DND-41 (cell line): ENCODE results near the gene NR6A1.

ENCODE experiments used
- ATAC-seq: fragments of 200-7000 bp; cut with Tn5 transposase; 3 replicates; pipeline ENCODE4 v1.9.1; 2021; ENCODE audit warnings: low read depth; ENCODE audit not compliant: insufficient read depth
- DNase-seq: peaks from one replicate; pipeline ENCODE4 v3.0.0-alpha.2; 2020
- H2AFZ ChIP-seq: 2 replicates; pipeline ENCODE4 v1.6.0; 2012; ENCODE audit warnings: low read depth, low read length
- H3K27ac ChIP-seq: 2 replicates; pipeline ENCODE4 v1.5.1; 2012; ENCODE audit warnings: low read length, inconsistent platforms
- H3K27me3 ChIP-seq: fragments of 200-600 bp; sonication (generic); 2 replicates; pipeline ENCODE4 v1.6.0; 2012; ENCODE audit warnings: low read length, mild to moderate bottlenecking, inconsistent platforms; ENCODE audit not compliant: insufficient read depth, poor library complexity
- H3K36me3 ChIP-seq: 2 replicates; pipeline ENCODE4 v1.5.1; 2012; ENCODE audit warnings: low read length, inconsistent platforms; ENCODE audit not compliant: insufficient read depth
- H3K4me1 ChIP-seq: 2 replicates; pipeline ENCODE4 v1.5.1; 2012; ENCODE audit warnings: mild to moderate bottlenecking, low read length; ENCODE audit not compliant: insufficient read depth
- H3K4me2 ChIP-seq: 2 replicates; pipeline ENCODE4 v1.6.0; 2012; ENCODE audit warnings: mild to moderate bottlenecking, moderate library complexity, low read length, inconsistent platforms; ENCODE audit not compliant: insufficient read depth
- H3K4me3 ChIP-seq, 2 experiments: fragments of 200-600 bp in 1 of 2; shearing (Covaris generic) in 1 of 2; 2 replicates each; pipeline ENCODE4 v1.5.1; 2012 to 2016; ENCODE audit warnings: inconsistent platforms in 2 of 2, low read length in 2 of 2, mild to moderate bottlenecking in 2 of 2, low read depth in 1 of 2, moderate library complexity in 1 of 2
- H3K79me2 ChIP-seq: 2 replicates; pipeline ENCODE4 v1.6.0; 2012; ENCODE audit warnings: low read length, inconsistent platforms; ENCODE audit not compliant: insufficient read depth
- H3K9ac ChIP-seq: 2 replicates; pipeline ENCODE4 v1.6.0; 2012; ENCODE audit warnings: low read depth, mild to moderate bottlenecking, inconsistent platforms, low read length, moderate library complexity
- H3K9me3 ChIP-seq: 2 replicates; pipeline ENCODE4 v1.5.1; 2012; ENCODE audit warnings: low read length, moderate library complexity, mild to moderate bottlenecking, inconsistent platforms; ENCODE audit not compliant: insufficient read depth, severe bottlenecking
- H4K20me1 ChIP-seq: 2 replicates; pipeline ENCODE4 v1.6.0; 2012; ENCODE audit warnings: low read length; ENCODE audit not compliant: insufficient read depth
- EZH2 ChIP-seq: IDR thresholded peaks from 3 replicates; pipeline ENCODE4 v1.6.1; 2012; ENCODE audit warnings: borderline replicate concordance, low read depth, mild to moderate bottlenecking, moderate library complexity, low read length, inconsistent platforms; ENCODE audit not compliant: severe bottlenecking
- TF ChIP-seq, protein P1 (sequence below): IDR thresholded peaks from 2 replicates; pipeline ENCODE4 v1.5.1; 2012; ENCODE audit warnings: borderline replicate concordance, low read length, moderate library complexity, mild to moderate bottlenecking; ENCODE audit not compliant: poor library complexity, severe bottlenecking; ENCODE audit errors: extremely low read depth

NR6A1 gene

DNA sequence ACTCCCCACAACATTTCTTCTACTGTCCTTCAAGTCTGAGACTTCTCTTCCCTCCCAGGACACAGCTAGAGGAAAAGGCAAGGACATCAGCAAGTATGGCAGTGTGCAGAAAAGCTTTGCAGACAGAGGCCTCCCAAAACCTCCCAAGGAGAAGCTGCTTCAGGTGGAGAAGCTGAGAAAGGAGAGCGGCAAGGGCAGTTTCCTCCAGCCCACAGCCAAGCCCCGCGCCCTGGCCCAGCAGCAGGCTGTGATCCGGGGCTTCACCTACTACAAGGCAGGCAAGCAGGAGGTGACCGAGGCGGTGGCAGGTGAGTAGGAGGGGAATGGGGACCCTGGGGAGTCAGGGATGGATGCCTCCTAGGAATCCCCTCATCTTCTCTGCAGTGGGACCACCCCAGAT lies 30.2 kb upstream of the NR6A1 start:
- Histone ChIP-seq H3K36me3 (no peaks in the 10 kb centered on the region), H3K9ac (no peak overlapping the region), H3K27ac (no peak overlapping the region), H4K20me1 (no peaks in the 10 kb centered on the region), H3K9me3 (no peaks in the 10 kb centered on the region), H3K79me2 (no peaks in the 10 kb centered on the region), H3K4me2 (no peak overlapping the region), H3K4me3 (no peak overlapping the region), H3K27me3 (peaks cover 3% of the 10 kb centered on the region), H2AFZ (no peak overlapping the region), H3K4me1 (no peaks in the 10 kb centered on the region)
- ATAC-seq: no peak
- no peak for TF ChIP-seq EZH2
- TF ChIP-seq, protein P1, sequence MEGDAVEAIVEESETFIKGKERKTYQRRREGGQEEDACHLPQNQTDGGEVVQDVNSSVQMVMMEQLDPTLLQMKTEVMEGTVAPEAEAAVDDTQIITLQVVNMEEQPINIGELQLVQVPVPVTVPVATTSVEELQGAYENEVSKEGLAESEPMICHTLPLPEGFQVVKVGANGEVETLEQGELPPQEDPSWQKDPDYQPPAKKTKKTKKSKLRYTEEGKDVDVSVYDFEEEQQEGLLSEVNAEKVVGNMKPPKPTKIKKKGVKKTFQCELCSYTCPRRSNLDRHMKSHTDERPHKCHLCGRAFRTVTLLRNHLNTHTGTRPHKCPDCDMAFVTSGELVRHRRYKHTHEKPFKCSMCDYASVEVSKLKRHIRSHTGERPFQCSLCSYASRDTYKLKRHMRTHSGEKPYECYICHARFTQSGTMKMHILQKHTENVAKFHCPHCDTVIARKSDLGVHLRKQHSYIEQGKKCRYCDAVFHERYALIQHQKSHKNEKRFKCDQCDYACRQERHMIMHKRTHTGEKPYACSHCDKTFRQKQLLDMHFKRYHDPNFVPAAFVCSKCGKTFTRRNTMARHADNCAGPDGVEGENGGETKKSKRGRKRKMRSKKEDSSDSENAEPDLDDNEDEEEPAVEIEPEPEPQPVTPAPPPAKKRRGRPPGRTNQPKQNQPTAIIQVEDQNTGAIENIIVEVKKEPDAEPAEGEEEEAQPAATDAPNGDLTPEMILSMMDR: no peak
- DNase-seq: no peak

DNA sequence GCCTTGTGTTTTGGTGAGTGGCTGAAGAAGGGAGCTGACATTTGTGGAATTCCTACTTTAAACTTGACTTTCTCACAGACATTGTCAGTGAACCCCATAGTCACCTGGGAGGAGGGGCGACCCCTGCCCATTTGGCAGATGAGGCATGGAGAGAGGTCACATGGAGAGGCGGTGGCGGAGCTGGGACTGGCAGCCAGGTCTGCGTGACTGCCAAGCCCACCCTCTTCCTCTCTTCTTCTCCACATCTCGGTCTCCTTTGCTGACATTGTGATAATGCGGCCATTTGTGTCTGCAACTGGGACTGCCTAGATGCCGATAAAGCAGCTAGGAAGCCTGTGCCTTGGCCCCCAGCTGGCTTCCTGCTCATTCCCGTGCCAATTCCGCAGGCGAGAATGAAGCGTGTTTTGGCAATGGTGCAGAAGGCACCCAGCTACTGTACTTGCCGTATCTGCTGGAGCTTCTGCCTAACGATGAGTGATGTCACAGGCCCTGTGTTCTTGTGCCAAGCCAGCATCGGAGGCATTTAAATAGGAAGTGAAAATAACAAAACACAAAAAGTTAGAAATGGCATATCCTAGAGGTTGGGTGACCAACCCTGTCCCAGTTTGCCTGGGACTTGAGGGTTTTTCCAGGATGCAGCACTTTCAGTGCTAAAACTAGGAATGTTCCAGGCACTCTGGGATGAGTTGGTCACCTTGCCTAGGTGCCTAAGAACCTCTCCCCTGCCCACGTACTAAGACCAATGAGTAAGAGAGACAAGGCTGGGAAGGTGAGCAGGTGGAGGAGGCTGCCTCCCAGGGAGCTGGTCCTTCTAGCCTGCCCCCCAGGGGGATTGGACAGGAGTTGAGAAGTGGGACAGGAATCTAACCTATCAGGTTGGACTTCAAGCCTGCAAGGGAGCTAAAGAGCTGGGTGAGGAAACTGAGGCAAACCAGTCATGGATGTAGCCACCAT lies 29.5 kb upstream of the NR6A1 start:
- TF ChIP-seq, protein P1: no peak
- no peak for TF ChIP-seq EZH2
- Histone ChIP-seq H3K79me2 (no peaks in the 10 kb centered on the region), H3K27me3 (peaks cover 3% of the 10 kb centered on the region), H3K36me3 (no peaks in the 10 kb centered on the region), H4K20me1 (no peaks in the 10 kb centered on the region), H3K4me1 (no peaks in the 10 kb centered on the region), H3K9ac (no peak overlapping the region), H3K4me3 (no peak overlapping the region), H3K27ac (no peak overlapping the region), H3K9me3 (no peaks in the 10 kb centered on the region), H3K4me2 (no peak overlapping the region), H2AFZ (no peak overlapping the region)
- no peak for ATAC-seq
- no peak for DNase-seq

DNA sequence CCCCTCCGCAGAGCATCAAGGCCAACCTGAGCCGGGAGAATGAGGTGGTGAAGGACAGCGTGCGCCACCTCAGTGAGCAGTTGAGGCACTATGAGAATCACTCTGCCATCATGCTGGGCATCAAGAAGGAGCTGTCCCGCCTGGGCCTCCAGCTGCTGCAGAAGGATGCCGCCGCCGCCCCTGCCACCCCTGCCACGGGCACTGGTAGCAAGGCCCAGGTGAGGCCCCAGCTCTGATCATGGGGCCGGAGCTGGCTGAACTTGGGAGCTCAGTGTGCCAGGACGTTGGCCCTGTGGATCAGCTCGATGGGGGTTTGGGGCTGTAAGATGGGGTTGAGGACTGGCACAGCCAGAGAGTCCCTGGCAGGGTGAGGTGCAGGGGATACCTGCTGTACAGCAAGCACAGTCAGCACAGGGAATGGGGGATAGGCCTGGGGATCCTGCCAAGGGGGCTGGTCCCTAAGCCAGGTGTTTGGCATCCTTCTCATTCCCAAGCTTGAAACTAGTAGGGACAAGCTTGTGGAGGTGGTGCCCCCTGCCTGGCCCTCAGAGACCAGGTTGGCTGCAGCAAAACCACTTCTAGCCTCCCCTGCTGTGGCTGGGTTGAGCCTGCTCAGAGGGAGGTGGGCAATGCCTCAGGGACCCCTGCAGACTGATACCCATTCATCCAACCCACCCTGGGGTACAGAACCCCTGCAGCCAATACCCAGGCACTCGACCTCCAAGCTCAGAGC lies 28.3 kb upstream of the NR6A1 start:
- Histone ChIP-seq H3K9me3 (no peaks in the 10 kb centered on the region), H3K4me3 (no peak overlapping the region), H3K27ac (no peak overlapping the region), H3K27me3 (peaks cover 3% of the 10 kb centered on the region), H3K9ac (no peak overlapping the region), H3K4me1 (no peaks in the 10 kb centered on the region), H4K20me1 (no peaks in the 10 kb centered on the region), H3K36me3 (no peaks in the 10 kb centered on the region), H2AFZ (no peak overlapping the region), H3K4me2 (no peak overlapping the region), H3K79me2 (no peaks in the 10 kb centered on the region)
- TF ChIP-seq, protein P1: no peak
- TF ChIP-seq EZH2: no peak
- DNase-seq (no peak), ATAC-seq (no peak)
